GM23338 (cell line): ENCODE data around the gene RBP2.
"Not testable (repeated sequence)": the region's sequence is repeated elsewhere in the genome, so short reads cannot be mapped to it uniquely, and the experiment has no call there.

ENCODE experiments used
- CREB1 ChIP-seq: fragments of 250-450 bp; sonication (Bioruptor Pico); IDR thresholded peaks from 2 replicates; pipeline ENCODE4 v1.5.0; 2020; ENCODE audit warnings: low read depth, mild to moderate bottlenecking, moderate library complexity
- EZH2 ChIP-seq: fragments of 200-600 bp; sonication (generic); IDR thresholded peaks from one replicate; pipeline ENCODE4 v1.8.0; 2017; ENCODE audit warnings: antibody characterized with exemption, mild to moderate bottlenecking, low read depth; ENCODE audit not compliant: unreplicated experiment
- EZH2phosphoT487 ChIP-seq: fragments of 200-600 bp; sonication (generic); IDR thresholded peaks from one replicate; pipeline ENCODE4 v1.8.1; 2018; ENCODE audit warnings: antibody characterized with exemption; ENCODE audit not compliant: unreplicated experiment
- JUNB ChIP-seq: IDR thresholded peaks from one replicate; pipeline ENCODE4 v1.6.1; 2016; ENCODE audit warnings: antibody characterized with exemption; ENCODE audit not compliant: unreplicated experiment
- POLR2AphosphoS5 ChIP-seq: IDR thresholded peaks from 2 replicates; pipeline ENCODE4 v1.6.1; 2016; ENCODE audit warnings: antibody characterized with exemption, low read depth
- ZNF114 ChIP-seq: fragments of 250-450 bp; sonication (Bioruptor Pico); IDR thresholded peaks from 2 replicates; pipeline ENCODE4 v1.5.0; 2020; ENCODE audit warnings: mild to moderate bottlenecking, moderate library complexity
- TF ChIP-seq, protein P1 (sequence below), 2 experiments: fragments of 200-600 bp in 1 of 2; sonication (generic) in 1 of 2; conservative IDR thresholded peaks; 2 replicates each; pipeline versions ENCODE4 v1.5.1 to v1.6.1; 2016 to 2017; ENCODE audit warnings: antibody characterized with exemption in 2 of 2, low read depth in 2 of 2, mild to moderate bottlenecking in 2 of 2, moderate library complexity in 1 of 2
- TF ChIP-seq, protein P2 (sequence below): IDR thresholded peaks from one replicate; pipeline ENCODE4 v1.6.1; 2018; ENCODE audit warnings: antibody characterized with exemption; ENCODE audit not compliant: unreplicated experiment
- TF ChIP-seq, protein P3 (sequence below): IDR thresholded peaks from 2 replicates; pipeline ENCODE4 v1.6.1; 2016; ENCODE audit warnings: antibody characterized with exemption

DNA sequence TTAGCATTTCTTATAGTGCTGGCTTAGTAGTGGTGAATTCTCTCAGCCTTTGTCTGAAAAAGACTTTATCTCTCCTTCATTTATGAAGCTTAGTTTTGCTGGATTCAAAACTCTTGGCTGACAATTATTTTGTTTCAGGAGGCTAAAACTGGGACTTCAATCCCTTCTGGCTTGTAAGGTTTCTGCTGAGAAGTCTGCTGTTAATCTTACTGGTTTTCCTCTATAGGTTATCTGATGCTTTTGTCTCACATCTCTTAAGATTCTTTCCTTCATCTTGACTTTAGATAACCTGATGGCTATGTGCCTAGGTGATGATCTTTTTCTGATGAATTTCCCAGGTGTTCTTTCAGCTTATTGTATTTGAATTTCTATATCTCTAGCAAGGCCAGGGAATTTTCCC is 63.4 kb downstream of the RBP2 start:
- TF ChIP-seq, protein P1, sequence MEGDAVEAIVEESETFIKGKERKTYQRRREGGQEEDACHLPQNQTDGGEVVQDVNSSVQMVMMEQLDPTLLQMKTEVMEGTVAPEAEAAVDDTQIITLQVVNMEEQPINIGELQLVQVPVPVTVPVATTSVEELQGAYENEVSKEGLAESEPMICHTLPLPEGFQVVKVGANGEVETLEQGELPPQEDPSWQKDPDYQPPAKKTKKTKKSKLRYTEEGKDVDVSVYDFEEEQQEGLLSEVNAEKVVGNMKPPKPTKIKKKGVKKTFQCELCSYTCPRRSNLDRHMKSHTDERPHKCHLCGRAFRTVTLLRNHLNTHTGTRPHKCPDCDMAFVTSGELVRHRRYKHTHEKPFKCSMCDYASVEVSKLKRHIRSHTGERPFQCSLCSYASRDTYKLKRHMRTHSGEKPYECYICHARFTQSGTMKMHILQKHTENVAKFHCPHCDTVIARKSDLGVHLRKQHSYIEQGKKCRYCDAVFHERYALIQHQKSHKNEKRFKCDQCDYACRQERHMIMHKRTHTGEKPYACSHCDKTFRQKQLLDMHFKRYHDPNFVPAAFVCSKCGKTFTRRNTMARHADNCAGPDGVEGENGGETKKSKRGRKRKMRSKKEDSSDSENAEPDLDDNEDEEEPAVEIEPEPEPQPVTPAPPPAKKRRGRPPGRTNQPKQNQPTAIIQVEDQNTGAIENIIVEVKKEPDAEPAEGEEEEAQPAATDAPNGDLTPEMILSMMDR (conservative IDR thresholded peaks at IDR 0.05; ENCODE audit: low read depth in 2 of 2): not testable (repeated sequence)
- TF ChIP-seq EZH2; POLR2AphosphoS5; ZNF114 (CRISPR knock-in tag); EZH2phosphoT487; CREB1 (CRISPR knock-in tag); JUNB: not testable (repeated sequence)
- TF ChIP-seq, protein P2, sequence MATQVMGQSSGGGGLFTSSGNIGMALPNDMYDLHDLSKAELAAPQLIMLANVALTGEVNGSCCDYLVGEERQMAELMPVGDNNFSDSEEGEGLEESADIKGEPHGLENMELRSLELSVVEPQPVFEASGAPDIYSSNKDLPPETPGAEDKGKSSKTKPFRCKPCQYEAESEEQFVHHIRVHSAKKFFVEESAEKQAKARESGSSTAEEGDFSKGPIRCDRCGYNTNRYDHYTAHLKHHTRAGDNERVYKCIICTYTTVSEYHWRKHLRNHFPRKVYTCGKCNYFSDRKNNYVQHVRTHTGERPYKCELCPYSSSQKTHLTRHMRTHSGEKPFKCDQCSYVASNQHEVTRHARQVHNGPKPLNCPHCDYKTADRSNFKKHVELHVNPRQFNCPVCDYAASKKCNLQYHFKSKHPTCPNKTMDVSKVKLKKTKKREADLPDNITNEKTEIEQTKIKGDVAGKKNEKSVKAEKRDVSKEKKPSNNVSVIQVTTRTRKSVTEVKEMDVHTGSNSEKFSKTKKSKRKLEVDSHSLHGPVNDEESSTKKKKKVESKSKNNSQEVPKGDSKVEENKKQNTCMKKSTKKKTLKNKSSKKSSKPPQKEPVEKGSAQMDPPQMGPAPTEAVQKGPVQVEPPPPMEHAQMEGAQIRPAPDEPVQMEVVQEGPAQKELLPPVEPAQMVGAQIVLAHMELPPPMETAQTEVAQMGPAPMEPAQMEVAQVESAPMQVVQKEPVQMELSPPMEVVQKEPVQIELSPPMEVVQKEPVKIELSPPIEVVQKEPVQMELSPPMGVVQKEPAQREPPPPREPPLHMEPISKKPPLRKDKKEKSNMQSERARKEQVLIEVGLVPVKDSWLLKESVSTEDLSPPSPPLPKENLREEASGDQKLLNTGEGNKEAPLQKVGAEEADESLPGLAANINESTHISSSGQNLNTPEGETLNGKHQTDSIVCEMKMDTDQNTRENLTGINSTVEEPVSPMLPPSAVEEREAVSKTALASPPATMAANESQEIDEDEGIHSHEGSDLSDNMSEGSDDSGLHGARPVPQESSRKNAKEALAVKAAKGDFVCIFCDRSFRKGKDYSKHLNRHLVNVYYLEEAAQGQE: not testable (repeated sequence)
- TF ChIP-seq, protein P3, sequence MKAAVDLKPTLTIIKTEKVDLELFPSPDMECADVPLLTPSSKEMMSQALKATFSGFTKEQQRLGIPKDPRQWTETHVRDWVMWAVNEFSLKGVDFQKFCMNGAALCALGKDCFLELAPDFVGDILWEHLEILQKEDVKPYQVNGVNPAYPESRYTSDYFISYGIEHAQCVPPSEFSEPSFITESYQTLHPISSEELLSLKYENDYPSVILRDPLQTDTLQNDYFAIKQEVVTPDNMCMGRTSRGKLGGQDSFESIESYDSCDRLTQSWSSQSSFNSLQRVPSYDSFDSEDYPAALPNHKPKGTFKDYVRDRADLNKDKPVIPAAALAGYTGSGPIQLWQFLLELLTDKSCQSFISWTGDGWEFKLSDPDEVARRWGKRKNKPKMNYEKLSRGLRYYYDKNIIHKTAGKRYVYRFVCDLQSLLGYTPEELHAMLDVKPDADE: not testable (repeated sequence)
